HG03095 (cell line): ENCODE results near the gene CD247.

Experiments
- ATAC-seq: cut with Tn5 transposase; IDR thresholded peaks from one replicate; pipeline ENCODE4 v1.9.1; 2021; ENCODE audit warnings: moderate library complexity; ENCODE audit not compliant: unreplicated experiment

Gene CD247

GRCh38 chr1:167542109-167543032, 24.0 kb upstream of the CD247 start:
- no peak for ATAC-seq

- no peak for ATAC-seq
Observed at GRCh38 chr1:167541610-167542009, 23.3 kb upstream of the CD247 start.

GRCh38 chr1:167541003-167541402, 22.7 kb upstream of the CD247 start:
- ATAC-seq: no peak

- no peak for ATAC-seq
Observed at GRCh38 chr1:167538657-167539056, 20.3 kb upstream of the CD247 start.

GRCh38 chr1:167533851-167534300, 15.5 kb upstream of the CD247 start:
- ATAC-seq: no peak

- ATAC-seq: no peak
Observed at GRCh38 chr1:167532964-167533824, 14.9 kb upstream of the CD247 start.

- no peak for ATAC-seq
Observed at GRCh38 chr1:167532375-167532774, 14.0 kb upstream of the CD247 start.

- no peak for ATAC-seq
Observed at GRCh38 chr1:167529829-167530474, 11.6 kb upstream of the CD247 start.

- no peak for ATAC-seq
Observed at GRCh38 chr1:167528057-167528728, 9.9 kb upstream of the CD247 start.

GRCh38 chr1:167526667-167527383, 8.5 kb upstream of the CD247 start:
- ATAC-seq: no peak

- ATAC-seq: no peak
Observed at GRCh38 chr1:167524651-167525050, 6.3 kb upstream of the CD247 start.

- no peak for ATAC-seq
Observed at GRCh38 chr1:167522246-167522645, 3.9 kb upstream of the CD247 start.

- ATAC-seq: no peak
Observed at GRCh38 chr1:167520711-167521206, 2.4 kb upstream of the CD247 start.

- ATAC-seq: no peak
Observed at GRCh38 chr1:167517535-167518330, 596 bp downstream of the CD247 start.

GRCh38 chr1:167516404-167517388, 1.6 kb downstream of the CD247 start:
- ATAC-seq: no peak

GRCh38 chr1:167515893-167516321, 2.4 kb downstream of the CD247 start:
- ATAC-seq: no peak

- no peak for ATAC-seq
Observed at GRCh38 chr1:167515461-167515860, 2.9 kb downstream of the CD247 start.

GRCh38 chr1:167514288-167514687, 4.0 kb downstream of the CD247 start:
- ATAC-seq: no peak
